Measurements from ENCODE around the gene EPS8L3. TPM values are rescaled to one million over a fixed set of nuclear protein-coding genes. Genes with fewer than 3 reads are reported as not detected.

EPS8L3 gene
- total RNA-seq, 1 experiment from 2014 or later = not detected

DNA sequence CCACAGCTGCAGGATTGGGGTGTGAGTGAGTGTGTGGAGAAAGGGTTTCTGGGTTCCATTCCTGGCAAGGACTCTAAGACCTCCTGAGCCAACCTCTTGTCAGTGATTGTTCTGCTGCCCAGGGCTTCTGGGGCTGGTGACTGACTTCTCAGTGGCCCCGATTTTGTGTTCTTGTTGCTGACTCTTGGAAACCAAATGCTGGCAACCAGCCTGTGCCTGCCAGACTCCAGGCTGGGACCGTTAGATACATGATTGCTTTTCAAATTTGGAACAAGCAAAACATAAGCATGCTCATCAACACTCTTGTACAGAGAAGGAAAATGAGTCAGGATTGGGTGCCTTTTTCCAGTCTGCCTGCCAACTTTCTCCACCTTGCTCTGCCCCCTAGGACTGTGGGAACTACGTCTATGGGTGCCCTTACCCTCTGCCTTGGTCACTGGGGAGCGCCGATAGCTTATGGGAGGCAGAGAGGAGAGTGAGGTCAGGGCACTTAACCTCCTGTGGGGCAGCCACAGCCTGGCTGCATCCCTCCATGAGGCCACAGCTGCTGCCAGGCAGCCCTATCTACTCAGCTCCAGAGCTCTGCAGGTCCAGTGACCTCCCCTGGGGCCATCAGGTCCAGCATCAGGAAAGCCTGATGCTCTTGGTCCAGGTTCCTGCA, 39.3 kb upstream of the EPS8L3 start:
- intact Hi-C loops (cut with micrococcal nuclease; ENCODE audit: unreplicated experiment) = no loop called here
- in situ Hi-C loops (cut with HindIII; ENCODE audit: low pct_unique_long_range_greater_than_20kb, low sequenced_read_pairs) = no loop called here
- DNase-seq (ENCODE audit: low read depth, low spot score) (no peak), ATAC-seq (peak; percentile 44)
- TF ChIP-seq, protein P1, sequence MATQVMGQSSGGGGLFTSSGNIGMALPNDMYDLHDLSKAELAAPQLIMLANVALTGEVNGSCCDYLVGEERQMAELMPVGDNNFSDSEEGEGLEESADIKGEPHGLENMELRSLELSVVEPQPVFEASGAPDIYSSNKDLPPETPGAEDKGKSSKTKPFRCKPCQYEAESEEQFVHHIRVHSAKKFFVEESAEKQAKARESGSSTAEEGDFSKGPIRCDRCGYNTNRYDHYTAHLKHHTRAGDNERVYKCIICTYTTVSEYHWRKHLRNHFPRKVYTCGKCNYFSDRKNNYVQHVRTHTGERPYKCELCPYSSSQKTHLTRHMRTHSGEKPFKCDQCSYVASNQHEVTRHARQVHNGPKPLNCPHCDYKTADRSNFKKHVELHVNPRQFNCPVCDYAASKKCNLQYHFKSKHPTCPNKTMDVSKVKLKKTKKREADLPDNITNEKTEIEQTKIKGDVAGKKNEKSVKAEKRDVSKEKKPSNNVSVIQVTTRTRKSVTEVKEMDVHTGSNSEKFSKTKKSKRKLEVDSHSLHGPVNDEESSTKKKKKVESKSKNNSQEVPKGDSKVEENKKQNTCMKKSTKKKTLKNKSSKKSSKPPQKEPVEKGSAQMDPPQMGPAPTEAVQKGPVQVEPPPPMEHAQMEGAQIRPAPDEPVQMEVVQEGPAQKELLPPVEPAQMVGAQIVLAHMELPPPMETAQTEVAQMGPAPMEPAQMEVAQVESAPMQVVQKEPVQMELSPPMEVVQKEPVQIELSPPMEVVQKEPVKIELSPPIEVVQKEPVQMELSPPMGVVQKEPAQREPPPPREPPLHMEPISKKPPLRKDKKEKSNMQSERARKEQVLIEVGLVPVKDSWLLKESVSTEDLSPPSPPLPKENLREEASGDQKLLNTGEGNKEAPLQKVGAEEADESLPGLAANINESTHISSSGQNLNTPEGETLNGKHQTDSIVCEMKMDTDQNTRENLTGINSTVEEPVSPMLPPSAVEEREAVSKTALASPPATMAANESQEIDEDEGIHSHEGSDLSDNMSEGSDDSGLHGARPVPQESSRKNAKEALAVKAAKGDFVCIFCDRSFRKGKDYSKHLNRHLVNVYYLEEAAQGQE (IDR thresholded peaks at IDR 0.05; ENCODE audit: insufficient read depth in 1 of 2, low read depth in 2 of 2, low read length in 1 of 2) = no peak
- TF ChIP-seq POLR2AphosphoS5 (IDR thresholded peaks at IDR 0.05; ENCODE audit: low read depth, low read length) = no peak
- no peak for TF ChIP-seq TCF7L2 (IDR thresholded peaks at IDR 0.05; ENCODE audit: low read depth, low read length)
- TF ChIP-seq, protein P2, sequence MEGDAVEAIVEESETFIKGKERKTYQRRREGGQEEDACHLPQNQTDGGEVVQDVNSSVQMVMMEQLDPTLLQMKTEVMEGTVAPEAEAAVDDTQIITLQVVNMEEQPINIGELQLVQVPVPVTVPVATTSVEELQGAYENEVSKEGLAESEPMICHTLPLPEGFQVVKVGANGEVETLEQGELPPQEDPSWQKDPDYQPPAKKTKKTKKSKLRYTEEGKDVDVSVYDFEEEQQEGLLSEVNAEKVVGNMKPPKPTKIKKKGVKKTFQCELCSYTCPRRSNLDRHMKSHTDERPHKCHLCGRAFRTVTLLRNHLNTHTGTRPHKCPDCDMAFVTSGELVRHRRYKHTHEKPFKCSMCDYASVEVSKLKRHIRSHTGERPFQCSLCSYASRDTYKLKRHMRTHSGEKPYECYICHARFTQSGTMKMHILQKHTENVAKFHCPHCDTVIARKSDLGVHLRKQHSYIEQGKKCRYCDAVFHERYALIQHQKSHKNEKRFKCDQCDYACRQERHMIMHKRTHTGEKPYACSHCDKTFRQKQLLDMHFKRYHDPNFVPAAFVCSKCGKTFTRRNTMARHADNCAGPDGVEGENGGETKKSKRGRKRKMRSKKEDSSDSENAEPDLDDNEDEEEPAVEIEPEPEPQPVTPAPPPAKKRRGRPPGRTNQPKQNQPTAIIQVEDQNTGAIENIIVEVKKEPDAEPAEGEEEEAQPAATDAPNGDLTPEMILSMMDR (IDR thresholded peaks at IDR 0.05) = no peak
- TF ChIP-seq SIN3A (IDR thresholded peaks at IDR 0.05; ENCODE audit: borderline replicate concordance, insufficient read depth, low read depth, low read length) = no peak
- Histone ChIP-seq H3K4me3 (ENCODE audit: low read depth in 2 of 2, low read length in 2 of 2) (no peak overlapping the region), H3K36me3 (ENCODE audit: control insufficient read depth, insufficient read depth, low read length) (no peaks in the 10 kb centered on the region), H3K9me3 (ENCODE audit: control insufficient read depth, insufficient read depth, low read depth, low read length) (no peaks in the 10 kb centered on the region), H3K27ac (ENCODE audit: low read length) (peak overlapping the region; percentile 81), H3K27me3 (ENCODE audit: control insufficient read depth, insufficient read depth, low read length) (no peaks in the 10 kb centered on the region), H3K4me1 (ENCODE audit: control insufficient read depth, insufficient read depth, low read length) (peaks cover 34% of the 10 kb centered on the region)
- no TSS peak for BruUV-seq (replicated peaks)
- POLR2A ChIA-PET = no interaction called here
- CTCF ChIA-PET = interaction anchor here (0.5 to 2.2 kb wide), 2 partner anchors 14 to 181 kb away, joined by 3 to 6 read pairs; no protein-coding TSS in a partner anchor

- Histone ChIP-seq H3K4me1 (ENCODE audit: control insufficient read depth, insufficient read depth, low read length) (peaks cover 32% of the 10 kb centered on the region), H3K27me3 (ENCODE audit: control insufficient read depth, insufficient read depth, low read length) (no peaks in the 10 kb centered on the region), H3K36me3 (ENCODE audit: control insufficient read depth, insufficient read depth, low read length) (no peaks in the 10 kb centered on the region), H3K9me3 (ENCODE audit: control insufficient read depth, insufficient read depth, low read depth, low read length) (no peaks in the 10 kb centered on the region), H3K4me3 (ENCODE audit: low read depth in 2 of 2, low read length in 2 of 2) (no peak overlapping the region), H3K27ac (ENCODE audit: low read length) (peak overlapping the region; percentile 81)
- in situ Hi-C loops (cut with HindIII; ENCODE audit: low pct_unique_long_range_greater_than_20kb, low sequenced_read_pairs) (no loop called here), intact Hi-C loops (cut with micrococcal nuclease; ENCODE audit: unreplicated experiment) (no loop called here)
- CTCF ChIA-PET = interaction anchor here (2.2 kb wide), 1 partner anchor 181 kb away, joined by 6 read pairs; no protein-coding TSS in a partner anchor
- POLR2A ChIA-PET = no interaction called here
- no TSS peak for BruUV-seq (replicated peaks)
- TF ChIP-seq, protein P1 (IDR thresholded peaks at IDR 0.05; ENCODE audit: insufficient read depth in 1 of 2, low read depth in 2 of 2, low read length in 1 of 2) = no peak
- TF ChIP-seq SIN3A (IDR thresholded peaks at IDR 0.05; ENCODE audit: borderline replicate concordance, insufficient read depth, low read depth, low read length) (no peak), POLR2AphosphoS5 (IDR thresholded peaks at IDR 0.05; ENCODE audit: low read depth, low read length) (no peak), TCF7L2 (IDR thresholded peaks at IDR 0.05; ENCODE audit: low read depth, low read length) (no peak)
- TF ChIP-seq, protein P2 (IDR thresholded peaks at IDR 0.05) = no peak
- DNase-seq (ENCODE audit: low read depth, low spot score) (no peak), ATAC-seq (peak; percentile 53; the same call in 1 of the 2 replicates)
Observed at GRCh38 chr1:109802136-109802900, 38.6 kb upstream of the EPS8L3 start.
